ENCODE data around the gene GABARAP. TPM values are rescaled to one million over a fixed set of nuclear protein-coding genes. Genes with fewer than 3 reads are reported as not detected.

Gene GABARAP
- total RNA-seq (2014; rRNA removed; shearing (Covaris generic)) (152 and 355 TPM in 2 replicates), polyA plus RNA-seq (2016; fragmentation: Nextera tagmentation; extraction: Ambion mirVana) (845 and 847 TPM in 2 replicates)

DNA sequence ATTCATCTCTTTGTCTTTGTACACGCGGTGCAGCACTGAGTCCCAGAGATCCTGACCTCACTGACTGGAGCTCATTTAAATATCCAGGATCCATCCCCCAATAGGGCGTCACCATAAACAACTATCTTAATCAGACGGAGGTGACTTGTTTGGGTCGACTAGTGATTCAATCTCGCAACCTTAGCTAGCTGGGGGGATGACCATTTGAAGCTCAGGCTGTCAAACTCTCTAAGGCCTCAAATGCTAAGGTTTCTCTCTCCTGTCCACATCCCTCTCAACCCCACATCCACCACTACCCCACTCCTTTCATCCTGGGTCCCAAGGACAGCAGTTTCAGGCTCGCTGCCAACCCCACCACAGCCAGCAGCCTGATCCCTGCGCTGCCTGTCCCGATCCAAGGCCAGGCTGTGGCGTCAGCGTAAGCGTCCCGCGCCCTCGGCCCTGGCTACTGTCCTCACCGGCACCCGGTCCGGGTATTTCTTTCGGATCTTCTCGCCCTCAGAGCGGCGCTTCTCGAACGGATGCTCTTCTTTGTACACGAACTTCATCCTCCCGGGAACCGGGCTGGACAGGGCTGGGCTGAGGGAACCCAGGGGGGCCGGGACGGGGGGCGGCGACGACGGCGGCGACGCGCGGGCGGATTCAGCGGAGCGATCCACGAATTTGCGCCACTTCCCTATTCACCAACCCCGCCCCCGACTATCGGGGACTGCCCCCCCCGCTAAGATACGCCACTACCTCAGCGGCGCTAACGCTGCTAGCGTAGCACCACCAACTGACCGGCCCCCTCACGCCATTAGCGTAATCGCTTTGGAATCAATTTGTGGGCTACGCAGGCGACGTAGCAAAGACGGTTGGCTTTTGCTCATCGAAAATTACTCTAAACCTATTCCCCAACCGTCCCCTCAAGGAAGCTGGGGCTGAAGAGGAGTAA lies at the start of gene GABARAP:
Gene GABARAP, minus strand, starts transcription at position 667 of the 934 bp plus-strand sequence. Its CDS starts 119 bp downstream, at position 548.
- Histone ChIP-seq H3K9me2 (ENCODE audit: insufficient read depth) (no peaks in the 10 kb centered on the region), H3K4me2 (ENCODE audit: unreplicated experiment) (peak within 1 kb of the TSS; percentile 100), H3K27ac (peak within 1 kb of the TSS; percentile 99), H3K9ac (peak within 1 kb of the TSS; percentile 99), H3K4me3 (peak within 1 kb of the TSS; percentile 97), H3F3A (ENCODE audit: insufficient read depth) (peaks cover 41% of the 10 kb centered on the region), H3K36me3 (ENCODE audit: low read depth) (peaks cover 23% of the 10 kb centered on the region), H3K4me1 (ENCODE audit: insufficient read depth) (peaks cover 19% of the 10 kb centered on the region), H3K9me3 (ENCODE audit: low read depth) (no peaks in the 10 kb centered on the region), H3K27me3 (replicated peaks; ENCODE audit: insufficient read depth) (no peaks in the 10 kb centered on the region), H2AFZ (peak within 1 kb of the TSS; percentile 82), H4K20me1 (ENCODE audit: insufficient read depth) (no peaks in the 10 kb centered on the region), H3K79me2 (ENCODE audit: insufficient read depth) (peaks cover 69% of the 10 kb centered on the region)
- peak; percentile 96 for DNase-seq
- in situ Hi-C loops (cut with MboI): no loop called here
- 1% methylated on average over 43 to 62 of the region's 62 CpGs for WGBS, 2 experiments (ENCODE audit: low coverage in 1 of 2, low lambda C conversion rate in 2 of 2, missing lambda C conversion rate in 2 of 2)
- TF ChIP-seq EZH2phosphoT487 (IDR thresholded peaks at IDR 0.05; ENCODE audit: insufficient read depth, low read depth) (no peak), EZH2 (IDR thresholded peaks at IDR 0.05; ENCODE audit: insufficient read depth, poor library complexity, severe bottlenecking) (no peak)

- Histone ChIP-seq H3K4me2 (ENCODE audit: unreplicated experiment) (no peak overlapping the region), H2AFZ (no peak overlapping the region), H3K4me3 (no peak overlapping the region), H3F3A (ENCODE audit: insufficient read depth) (peaks cover 2% of the 10 kb centered on the region; the same call in 1 of the 2 replicates), H3K79me2 (ENCODE audit: insufficient read depth) (no peaks in the 10 kb centered on the region), H4K20me1 (ENCODE audit: insufficient read depth) (no peaks in the 10 kb centered on the region), H3K9me3 (ENCODE audit: low read depth) (no peaks in the 10 kb centered on the region), H3K9me2 (ENCODE audit: insufficient read depth) (no peaks in the 10 kb centered on the region), H3K9ac (no peak overlapping the region), H3K27me3 (replicated peaks; ENCODE audit: insufficient read depth) (peaks cover 41% of the 10 kb centered on the region), H3K36me3 (ENCODE audit: low read depth) (no peaks in the 10 kb centered on the region), H3K27ac (no peak overlapping the region), H3K4me1 (ENCODE audit: insufficient read depth) (no peaks in the 10 kb centered on the region)
- TF ChIP-seq EZH2phosphoT487 (IDR thresholded peaks at IDR 0.05; ENCODE audit: insufficient read depth, low read depth) (no peak), EZH2 (IDR thresholded peaks at IDR 0.05; ENCODE audit: insufficient read depth, poor library complexity, severe bottlenecking) (no peak)
- in situ Hi-C loops (cut with MboI): no loop called here
- WGBS, 2 experiments (ENCODE audit: low coverage in 1 of 2, low lambda C conversion rate in 2 of 2, missing lambda C conversion rate in 2 of 2): 45 to 49% methylated on average over 11 of the region's 11 CpGs
- DNase-seq: no peak
These were observed 48.4 kb upstream of the GABARAP start for GRCh38 chr17:7290685-7291084.

GRCh38 chr17:7290166-7290565 lies 47.9 kb upstream of the GABARAP start:
- in situ Hi-C loops (cut with MboI): no loop called here

DNA sequence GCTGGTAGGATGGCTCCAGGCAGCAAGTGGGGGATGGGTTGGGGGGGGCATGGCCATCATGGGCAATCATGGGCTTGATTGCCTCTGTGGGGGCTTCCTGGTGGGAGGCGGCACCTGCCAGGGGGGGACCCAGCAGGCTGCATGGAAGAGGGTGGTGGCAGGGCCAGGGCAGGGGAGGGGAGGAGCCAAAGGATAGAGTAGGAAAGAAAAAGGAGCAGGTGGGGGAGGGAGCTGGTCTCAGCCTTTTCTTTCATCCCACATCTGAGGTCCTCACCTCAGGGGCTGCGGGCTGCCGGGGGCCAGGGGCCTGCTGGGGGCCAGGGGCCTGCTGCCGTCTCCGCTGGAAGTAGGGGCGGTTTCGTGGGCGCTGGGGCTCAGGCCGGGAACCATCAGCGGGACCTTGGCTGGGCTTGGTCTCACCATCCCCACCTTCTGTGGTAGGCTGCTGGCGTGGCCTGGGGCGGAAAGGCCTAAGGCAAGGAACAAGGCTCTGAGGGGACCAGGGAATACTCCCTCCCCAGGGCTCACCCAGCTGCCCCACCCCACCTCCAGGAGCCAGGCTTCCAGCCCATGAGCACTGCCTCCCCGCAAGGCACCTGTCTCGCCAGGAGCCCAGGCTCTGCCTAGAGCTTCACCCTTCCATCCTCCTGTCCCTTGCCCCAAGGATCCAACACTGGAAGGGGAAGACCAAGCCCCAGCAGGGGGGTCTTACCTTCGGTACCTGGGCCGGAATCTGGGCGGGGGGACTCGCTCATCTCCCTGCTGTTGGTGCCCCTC lies 47.2 kb upstream of the GABARAP start:
- Histone ChIP-seq H3K27me3 (replicated peaks; ENCODE audit: insufficient read depth) (peaks cover 41% of the 10 kb centered on the region), H3K4me1 (ENCODE audit: insufficient read depth) (no peaks in the 10 kb centered on the region), H4K20me1 (ENCODE audit: insufficient read depth) (no peaks in the 10 kb centered on the region), H3K4me2 (ENCODE audit: unreplicated experiment) (no peak overlapping the region), H3K9me3 (ENCODE audit: low read depth) (no peaks in the 10 kb centered on the region), H3K27ac (no peak overlapping the region), H3K79me2 (ENCODE audit: insufficient read depth) (no peaks in the 10 kb centered on the region), H2AFZ (no peak overlapping the region), H3K36me3 (ENCODE audit: low read depth) (no peaks in the 10 kb centered on the region), H3K9me2 (ENCODE audit: insufficient read depth) (no peaks in the 10 kb centered on the region), H3K9ac (no peak overlapping the region), H3K4me3 (no peak overlapping the region), H3F3A (ENCODE audit: insufficient read depth) (no peaks in the 10 kb centered on the region)
- no peak for DNase-seq
- WGBS, 2 experiments (ENCODE audit: low coverage in 1 of 2, low lambda C conversion rate in 2 of 2, missing lambda C conversion rate in 2 of 2): 46 to 51% methylated on average over 12 to 18 of the region's 18 CpGs
- in situ Hi-C loops (cut with MboI): no loop called here
- TF ChIP-seq EZH2phosphoT487 (IDR thresholded peaks at IDR 0.05; ENCODE audit: insufficient read depth, low read depth): no peak
- no peak for TF ChIP-seq EZH2 (IDR thresholded peaks at IDR 0.05; ENCODE audit: insufficient read depth, poor library complexity, severe bottlenecking)

More at GRCh38 chr17:7290166-7290565, 47.9 kb upstream of the GABARAP start:
- no peaks in the 10 kb centered on the region for H3F3A ChIP-seq (ENCODE audit: insufficient read depth)
- H2AFZ ChIP-seq: no peak overlapping the region
- no peaks in the 10 kb centered on the region for H4K20me1 ChIP-seq (ENCODE audit: insufficient read depth)
- H3K79me2 ChIP-seq (ENCODE audit: insufficient read depth): no peaks in the 10 kb centered on the region
- H3K9me3 ChIP-seq (ENCODE audit: low read depth): no peaks in the 10 kb centered on the region
- H3K4me1 ChIP-seq (ENCODE audit: insufficient read depth): no peaks in the 10 kb centered on the region
- H3K27me3 ChIP-seq (replicated peaks; ENCODE audit: insufficient read depth): peaks cover 41% of the 10 kb centered on the region
- H3K36me3 ChIP-seq (ENCODE audit: low read depth): no peaks in the 10 kb centered on the region
- WGBS, 2 experiments (ENCODE audit: low coverage in 1 of 2, low lambda C conversion rate in 2 of 2, missing lambda C conversion rate in 2 of 2): 68 to 77% methylated on average over 17 to 18 of the region's 19 CpGs
- TF ChIP-seq EZH2 (IDR thresholded peaks at IDR 0.05; ENCODE audit: insufficient read depth, poor library complexity, severe bottlenecking): no peak
- no peak for TF ChIP-seq EZH2phosphoT487 (IDR thresholded peaks at IDR 0.05; ENCODE audit: insufficient read depth, low read depth)
- no peak overlapping the region for H3K4me2 ChIP-seq (ENCODE audit: unreplicated experiment)
- H3K4me3 ChIP-seq: no peak overlapping the region
- H3K9me2 ChIP-seq (ENCODE audit: insufficient read depth): no peaks in the 10 kb centered on the region
- H3K27ac ChIP-seq: no peak overlapping the region
- no peak for DNase-seq
- H3K9ac ChIP-seq: no peak overlapping the region
